GM12878 (cell line): ENCODE results near the gene COL18A1.

Experiments used
- BCLAF1 ChIP-seq: fragments of 450-650 bp; IDR thresholded peaks from 2 replicates; pipeline ENCODE4 v1.6.1; 2017; ENCODE audit warnings: antibody characterized with exemption, mild to moderate bottlenecking, moderate library complexity
- CHD2 ChIP-seq: IDR thresholded peaks from 2 replicates; pipeline ENCODE4 v1.6.1; 2011; ENCODE audit warnings: low read depth, low read length, improper control_type of control experiment, borderline replicate concordance
- CHD4 ChIP-seq: fragments of 200-600 bp; sonication (generic); IDR thresholded peaks from 2 replicates; pipeline ENCODE4 v1.6.1; 2016; ENCODE audit warnings: mild to moderate bottlenecking
- CTCF ChIP-seq, 3 experiments: IDR thresholded peaks in 2 of 3; conservative IDR thresholded peaks in 1 of 3; 2 replicates each; pipeline ENCODE4 v1.5.1; 2011; ENCODE audit warnings: low read depth in 3 of 3, low read length in 3 of 3, mild to moderate bottlenecking in 3 of 3, control low read depth in 2 of 3, moderate library complexity in 2 of 3, inconsistent platforms in 1 of 3, mixed read lengths in 1 of 3; ENCODE audit not compliant: control insufficient read depth in 2 of 3, insufficient read depth in 1 of 3; ENCODE audit errors: extremely low read depth in 1 of 3
- E2F4 ChIP-seq: IDR thresholded peaks from 2 replicates; pipeline ENCODE4 v1.6.1; 2012; ENCODE audit warnings: low read depth, low read length, improper control_type of control experiment
- E2F8 ChIP-seq: fragments of 450-650 bp; IDR thresholded peaks from 2 replicates; pipeline ENCODE4 v1.6.1; 2018; ENCODE audit warnings: mild to moderate bottlenecking, low read depth, moderate library complexity; ENCODE audit not compliant: partially characterized antibody
- MAX ChIP-seq: IDR thresholded peaks from 2 replicates; pipeline ENCODE4 v1.6.1; 2012; ENCODE audit warnings: low read depth, low read length, improper control_type of control experiment
- POLR2A ChIP-seq: IDR thresholded peaks from 2 replicates; pipeline ENCODE4 v1.6.1; 2011; ENCODE audit warnings: low read depth, mild to moderate bottlenecking, low read length
- TAF1 ChIP-seq: IDR thresholded peaks from 2 replicates; pipeline ENCODE4 v1.6.1; 2011; ENCODE audit warnings: mild to moderate bottlenecking, low read depth, low read length, borderline replicate concordance

GRCh38 chr21:45487161-45487806, 82.3 kb downstream of the COL18A1 start:
- TF ChIP-seq E2F4 (no peak), CTCF (IDR thresholded peaks at IDR 0.05 in 2 of 3, conservative IDR thresholded peaks at IDR 0.05 in 1 of 3; ENCODE audit: control insufficient read depth in 2 of 3, extremely low read depth in 1 of 3, insufficient read depth in 1 of 3, low read depth in 3 of 3, low read length in 3 of 3) (no peak), CHD4 (no peak), POLR2A (no peak), MAX (no peak), E2F8 (no peak), BCLAF1 (no peak), CHD2 (no peak), TAF1 (no peak)
